Ascending aorta (tissue), 2 donors: ENCODE measurements around the gene CPE. TPM values are rescaled to one million over a fixed set of nuclear protein-coding genes. Genes with fewer than 3 reads are reported as not detected.
A peak's percentile ranks its signal among the peaks of the same experiment; 100 is the strongest.

Experiments
- DNase-seq, 2 donors: peaks; one replicate each; pipeline ENCODE4 v3.0.0-alpha.2; 2019; ENCODE audit warnings: low spot score in 2 of 2
- H3K27ac ChIP-seq, 2 donors: fragments of 200-600 bp; sonication (generic); one replicate each; pipeline ENCODE4 v1.5.1; 2016 to 2017; ENCODE audit warnings: mild to moderate bottlenecking in 1 of 2
- H3K27me3 ChIP-seq: fragments of 200-600 bp; sonication (generic); one replicate; pipeline ENCODE4 v1.5.1; 2017
- H3K36me3 ChIP-seq, 2 donors: fragments of 200-600 bp; sonication (generic); one replicate each; pipeline ENCODE4 v1.5.1; 2016
- H3K4me1 ChIP-seq, 2 donors: fragments of 200-600 bp; sonication (generic); one replicate each; pipeline ENCODE4 v1.5.1; 2016 to 2017; ENCODE audit warnings: mild to moderate bottlenecking in 1 of 2
- H3K4me3 ChIP-seq, 2 donors: fragments of 200-600 bp; sonication (generic); one replicate each; pipeline ENCODE4 v1.5.1; 2016 to 2017; ENCODE audit warnings: mild to moderate bottlenecking in 1 of 2
- H3K9me3 ChIP-seq, 2 donors: fragments of 200-600 bp; sonication (generic); one replicate each; pipeline ENCODE4 v1.5.1; 2016
- CTCF ChIP-seq, 3 experiments: fragments of 200-600 bp in 2 of 3; fragments of 450-650 bp in 1 of 3; sonication (generic) in 2 of 3; IDR thresholded peaks; one replicate each; pipeline ENCODE4 v1.5.1; 2016 to 2019; ENCODE audit warnings: antibody characterized with exemption in 3 of 3, mild to moderate bottlenecking in 1 of 3, moderate library complexity in 1 of 3
- intact Hi-C: fragments of 100-400 bp; cut with DNase I; formaldehyde crosslinking; loops from one replicate; pipeline ENCODE4 v1.15.1; 2023
- total RNA-seq: library from RNA; depleted of rRNA; stranded (reverse); fragments of >200 nt; gene quantifications from one replicate; pipeline ENCODE4 v1.1.0, GENCODE V29; 2016

The CPE gene
- total RNA-seq, 1 donor from 2014 or later, result 199 TPM

GRCh38 chr4:165380805-165381204 lies 2.0 kb downstream of the CPE start:
- peak overlapping the region; percentile 87 to 88 for H3K27ac ChIP-seq
- no peak for TF ChIP-seq CTCF (IDR thresholded peaks at IDR 0.05)
- no peaks in the 10 kb centered on the region for H3K9me3 ChIP-seq
- intact Hi-C loops, result loop anchor here (5.0 kb wide), 1 partner anchor 174 kb away; the partner anchor contains the start of gene KLHL2
- H3K36me3 ChIP-seq, result no peaks in the 10 kb centered on the region
- DNase-seq, result no peak
- H3K27me3 ChIP-seq, result no peaks in the 10 kb centered on the region
- peak overlapping the region; percentile 0 to 75 for H3K4me3 ChIP-seq
- H3K4me1 ChIP-seq, result peaks cover 0 to 17% of the 10 kb centered on the region in 2 donors

GRCh38 chr4:165381821-165382373 lies 3.1 kb downstream of the CPE start:
- H3K36me3 ChIP-seq, result no peaks in the 10 kb centered on the region

GRCh38 chr4:165382640-165383039 lies 3.8 kb downstream of the CPE start:
- Histone ChIP-seq H3K36me3 (no peaks in the 10 kb centered on the region), H3K27me3 (no peaks in the 10 kb centered on the region), H3K9me3 (no peaks in the 10 kb centered on the region), H3K27ac (peak overlapping the region; percentile 70 to 88), H3K4me1 (peaks cover 0 to 17% of the 10 kb centered on the region in 2 donors), H3K4me3 (peak overlapping the region in 1 of 2 donors; percentile 43)
- intact Hi-C loops, result loop anchor here (5.0 kb wide), 1 partner anchor 175 kb away; the partner anchor contains the start of gene KLHL2
- no peak for DNase-seq
- no peak for TF ChIP-seq CTCF (IDR thresholded peaks at IDR 0.05)

More at GRCh38 chr4:165381821-165382373, 3.1 kb downstream of the CPE start:
- no peak for DNase-seq
- Histone ChIP-seq H3K9me3 (no peaks in the 10 kb centered on the region), H3K4me3 (peak overlapping the region in 1 of 2 donors; percentile 75), H3K27ac (peak overlapping the region; percentile 70 to 88), H3K27me3 (no peaks in the 10 kb centered on the region), H3K4me1 (peaks cover 0 to 17% of the 10 kb centered on the region in 2 donors)
- TF ChIP-seq CTCF (IDR thresholded peaks at IDR 0.05), result no peak
- intact Hi-C loops, result loop anchor here (5.0 kb wide), 1 partner anchor 175 kb away; the partner anchor contains the start of gene KLHL2

GRCh38 chr4:165383591-165384073 lies 4.8 kb downstream of the CPE start:
- DNase-seq, result no peak
- Histone ChIP-seq H3K27ac (peak overlapping the region; percentile 70 to 88), H3K4me3 (peak overlapping the region; percentile 6 to 43), H3K9me3 (no peaks in the 10 kb centered on the region), H3K4me1 (peaks cover 0 to 17% of the 10 kb centered on the region in 2 donors), H3K36me3 (no peaks in the 10 kb centered on the region), H3K27me3 (no peaks in the 10 kb centered on the region)
- intact Hi-C loops, result loop anchor here (5.0 kb wide), 1 partner anchor 176 kb away; the partner anchor contains the start of gene KLHL2
- no peak for TF ChIP-seq CTCF (IDR thresholded peaks at IDR 0.05)

- Histone ChIP-seq H3K27me3 (no peaks in the 10 kb centered on the region), H3K4me3 (peak overlapping the region in 1 of 2 donors; percentile 43), H3K9me3 (no peaks in the 10 kb centered on the region), H3K4me1 (peaks cover 0 to 17% of the 10 kb centered on the region in 2 donors), H3K27ac (peak overlapping the region; percentile 70 to 88), H3K36me3 (no peaks in the 10 kb centered on the region)
- no peak for TF ChIP-seq CTCF (IDR thresholded peaks at IDR 0.05)
- DNase-seq, result no peak
- intact Hi-C loops, result loop anchor here (5.0 kb wide), 1 partner anchor 177 kb away; the partner anchor contains the start of gene KLHL2
Observed at GRCh38 chr4:165384186-165384585, 5.4 kb downstream of the CPE start.
